HL-60 (cell line): ENCODE data around the gene B9D1.

Experiments used
- CTCF ChIP-seq: IDR thresholded peaks from one replicate; pipeline ENCODE4 v1.5.1; 2011; ENCODE audit warnings: low read length, control low read depth, inconsistent platforms; ENCODE audit not compliant: insufficient read depth
- GABPA ChIP-seq: IDR thresholded peaks from 2 replicates; pipeline ENCODE4 v1.6.1; 2012; ENCODE audit warnings: low read depth
- POLR2AphosphoS5 ChIP-seq: IDR thresholded peaks from 2 replicates; pipeline ENCODE4 v1.6.1; 2012; ENCODE audit warnings: low read depth
- REST ChIP-seq: IDR thresholded peaks from 2 replicates; pipeline ENCODE4 v1.6.1; 2012; ENCODE audit warnings: low read depth; ENCODE audit not compliant: insufficient replicate concordance
- SPI1 ChIP-seq: IDR thresholded peaks from 2 replicates; pipeline ENCODE4 v1.6.1; 2012; ENCODE audit warnings: low read depth, mild to moderate bottlenecking, borderline replicate concordance

GRCh38 chr17:19401321-19402010 is 38.9 kb upstream of the B9D1 start:
- TF ChIP-seq CTCF (no peak), POLR2AphosphoS5 (no peak), REST (no peak), SPI1 (no peak), GABPA (no peak)
